NCI-H2029 treated with DMSO at 0.1 percent for 48 hours (cell line): ENCODE measurements around the gene ISG20.
"Not testable (repeated sequence)": the region's sequence is repeated elsewhere in the genome, so short reads cannot be mapped to it uniquely, and the experiment has no call there.

Experiments
- DNase-seq: peaks from one replicate; lab custom pipeline; 2025; lab: John Stamatoyannopoulos, UW

The ISG20 gene

GRCh38 chr15:88618686-88619085 is 20.1 kb upstream of the ISG20 start:
- no peak for DNase-seq

GRCh38 chr15:88619796-88620195 is 19.0 kb upstream of the ISG20 start:
- DNase-seq, result no peak

GRCh38 chr15:88620995-88621772 is 17.6 kb upstream of the ISG20 start, which contains the start of gene AEN:
AEN (plus strand) TSS chr15:88621340; CDS start chr15:88626210, 4,870 bp downstream.
- peak; percentile 45 for DNase-seq

- no peak for DNase-seq
Observed at GRCh38 chr15:88621789-88622604, 16.8 kb upstream of the ISG20 start.

GRCh38 chr15:88622605-88622975 is 16.2 kb upstream of the ISG20 start:
- DNase-seq, result no peak

GRCh38 chr15:88623061-88623460 is 15.8 kb upstream of the ISG20 start:
- DNase-seq, result no peak

- DNase-seq, result no peak
Observed at GRCh38 chr15:88623632-88624031, 15.2 kb upstream of the ISG20 start.

GRCh38 chr15:88624156-88624970 is 14.5 kb upstream of the ISG20 start:
- DNase-seq, result no peak

GRCh38 chr15:88624971-88625490 is 13.8 kb upstream of the ISG20 start:
- no peak for DNase-seq

- DNase-seq, result no peak
Observed at GRCh38 chr15:88625943-88626741, 12.7 kb upstream of the ISG20 start.

GRCh38 chr15:88627463-88627862 is 11.4 kb upstream of the ISG20 start:
- no peak for DNase-seq

- DNase-seq, result no peak
Observed at GRCh38 chr15:88628018-88628654, 10.7 kb upstream of the ISG20 start.

- DNase-seq, result no peak
Observed at GRCh38 chr15:88629071-88629470, 9.7 kb upstream of the ISG20 start.

- DNase-seq, result no peak
Observed at GRCh38 chr15:88630141-88630721, 8.6 kb upstream of the ISG20 start.

GRCh38 chr15:88630798-88631463 is 7.9 kb upstream of the ISG20 start:
- no peak for DNase-seq

GRCh38 chr15:88631464-88632028 is 7.3 kb upstream of the ISG20 start:
- DNase-seq, result no peak

GRCh38 chr15:88632797-88633196 is 6.0 kb upstream of the ISG20 start:
- DNase-seq, result not testable (repeated sequence)

GRCh38 chr15:88634449-88634848 is 4.4 kb upstream of the ISG20 start:
- DNase-seq, result no peak

GRCh38 chr15:88635318-88635717 is 3.5 kb upstream of the ISG20 start:
- DNase-seq, result no peak
